ENCODE results near the gene WWOX. TPM values are rescaled to one million over a fixed set of nuclear protein-coding genes. Genes with fewer than 3 reads are reported as not detected.

WWOX gene
- total RNA-seq, 4 donors from 2014 or later, result 135 to 209 (median 159) TPM

DNA sequence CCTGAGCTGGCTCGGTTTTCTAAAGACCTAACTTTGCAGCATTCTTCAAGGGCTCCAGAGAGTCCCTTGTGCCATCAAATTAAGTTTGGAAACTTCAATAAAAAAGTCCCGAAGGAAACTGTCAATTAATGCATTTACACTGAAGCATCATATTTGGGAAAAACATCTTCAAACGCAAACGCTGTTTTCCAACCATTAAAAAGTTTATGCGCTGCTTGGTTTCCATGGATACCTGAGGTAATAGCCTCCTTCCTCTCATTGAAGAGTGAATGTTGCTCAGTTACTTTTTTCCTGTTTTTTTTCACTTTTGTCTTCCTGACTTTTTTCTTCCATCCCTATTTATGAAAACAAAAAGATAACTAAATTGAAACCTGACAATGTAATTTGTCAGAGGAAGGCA lies 1102.0 kb downstream of the WWOX start:
- 67 to 70% methylated on average over 5 of the region's 5 CpGs for WGBS, 2 donors
- intact Hi-C loops (cut with DNase I), result no loop called here
- H3K9me3 ChIP-seq, result no peaks in the 10 kb centered on the region
- H3K27me3 ChIP-seq, result no peaks in the 10 kb centered on the region
- no peak overlapping the region for H3K27ac ChIP-seq
- no peak for DNase-seq
- TF ChIP-seq, protein P1, sequence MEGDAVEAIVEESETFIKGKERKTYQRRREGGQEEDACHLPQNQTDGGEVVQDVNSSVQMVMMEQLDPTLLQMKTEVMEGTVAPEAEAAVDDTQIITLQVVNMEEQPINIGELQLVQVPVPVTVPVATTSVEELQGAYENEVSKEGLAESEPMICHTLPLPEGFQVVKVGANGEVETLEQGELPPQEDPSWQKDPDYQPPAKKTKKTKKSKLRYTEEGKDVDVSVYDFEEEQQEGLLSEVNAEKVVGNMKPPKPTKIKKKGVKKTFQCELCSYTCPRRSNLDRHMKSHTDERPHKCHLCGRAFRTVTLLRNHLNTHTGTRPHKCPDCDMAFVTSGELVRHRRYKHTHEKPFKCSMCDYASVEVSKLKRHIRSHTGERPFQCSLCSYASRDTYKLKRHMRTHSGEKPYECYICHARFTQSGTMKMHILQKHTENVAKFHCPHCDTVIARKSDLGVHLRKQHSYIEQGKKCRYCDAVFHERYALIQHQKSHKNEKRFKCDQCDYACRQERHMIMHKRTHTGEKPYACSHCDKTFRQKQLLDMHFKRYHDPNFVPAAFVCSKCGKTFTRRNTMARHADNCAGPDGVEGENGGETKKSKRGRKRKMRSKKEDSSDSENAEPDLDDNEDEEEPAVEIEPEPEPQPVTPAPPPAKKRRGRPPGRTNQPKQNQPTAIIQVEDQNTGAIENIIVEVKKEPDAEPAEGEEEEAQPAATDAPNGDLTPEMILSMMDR (IDR thresholded peaks at IDR 0.05), result no peak
- TF ChIP-seq POLR2A (IDR thresholded peaks at IDR 0.05), result no peak
- no peaks in the 10 kb centered on the region for H3K4me1 ChIP-seq
- H3K4me3 ChIP-seq (replicated peaks in 1 of 3), result no peak overlapping the region
- H3K36me3 ChIP-seq, result no peaks in the 10 kb centered on the region

- DNase-seq, result no peak
- H3K9me3 ChIP-seq, result no peaks in the 10 kb centered on the region
- TF ChIP-seq POLR2A (IDR thresholded peaks at IDR 0.05), result no peak
- TF ChIP-seq, protein P1 (IDR thresholded peaks at IDR 0.05), result no peak
- H3K27ac ChIP-seq, result no peak overlapping the region
- H3K4me3 ChIP-seq (replicated peaks in 1 of 3), result no peak overlapping the region
- no peaks in the 10 kb centered on the region for H3K4me1 ChIP-seq
- 90 to 95% methylated on average over 8 of the region's 8 CpGs for WGBS, 2 donors
- H3K36me3 ChIP-seq, result no peaks in the 10 kb centered on the region
- intact Hi-C loops (cut with DNase I), result no loop called here
- no peaks in the 10 kb centered on the region for H3K27me3 ChIP-seq
Measured at GRCh38 chr16:79202977-79203376, 1103.5 kb downstream of the WWOX start.

- DNase-seq, result no peak
- no peaks in the 10 kb centered on the region for H3K27me3 ChIP-seq
- no peak overlapping the region for H3K27ac ChIP-seq
- H3K4me3 ChIP-seq (replicated peaks in 1 of 3), result no peak overlapping the region
- intact Hi-C loops (cut with DNase I), result no loop called here
- H3K9me3 ChIP-seq, result no peaks in the 10 kb centered on the region
- no peaks in the 10 kb centered on the region for H3K36me3 ChIP-seq
- 82 to 96% methylated on average over 8 of the region's 8 CpGs for WGBS, 2 donors
- H3K4me1 ChIP-seq, result no peaks in the 10 kb centered on the region
- TF ChIP-seq, protein P1 (IDR thresholded peaks at IDR 0.05), result no peak
- no peak for TF ChIP-seq POLR2A (IDR thresholded peaks at IDR 0.05)
Measured at GRCh38 chr16:79204486-79204885, 1105.0 kb downstream of the WWOX start.

DNA sequence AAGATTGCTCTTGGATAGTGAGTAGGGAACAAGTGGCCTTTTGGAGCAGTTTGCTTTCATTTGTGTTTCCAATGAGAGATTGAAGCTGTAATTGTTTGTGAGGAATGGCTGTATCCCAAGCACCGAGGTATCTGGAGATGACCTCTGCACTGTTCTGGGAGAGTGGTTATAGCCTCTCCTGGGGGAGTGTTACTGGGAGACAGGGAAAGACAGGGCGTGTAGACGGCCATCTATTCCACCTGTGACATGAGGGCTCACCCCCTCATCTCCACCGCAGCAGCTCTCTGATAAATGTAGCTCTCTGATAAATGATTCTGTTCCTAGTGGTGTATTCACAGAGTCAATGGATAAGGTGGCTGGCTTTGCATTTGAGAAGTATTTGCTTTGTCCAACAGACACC lies 1107.4 kb downstream of the WWOX start:
- H3K27me3 ChIP-seq, result no peaks in the 10 kb centered on the region
- H3K36me3 ChIP-seq, result no peaks in the 10 kb centered on the region
- H3K9me3 ChIP-seq, result no peaks in the 10 kb centered on the region
- intact Hi-C loops (cut with DNase I), result no loop called here
- no peaks in the 10 kb centered on the region for H3K4me1 ChIP-seq
- WGBS, 2 donors, result 89 to 97% methylated on average over 4 of the region's 4 CpGs
- no peak overlapping the region for H3K4me3 ChIP-seq (replicated peaks in 1 of 3)
- H3K27ac ChIP-seq, result no peak overlapping the region
- TF ChIP-seq, protein P1 (IDR thresholded peaks at IDR 0.05), result no peak
- no peak for TF ChIP-seq POLR2A (IDR thresholded peaks at IDR 0.05)
- DNase-seq, result no peak

GRCh38 chr16:79209308-79209707 lies 1109.9 kb downstream of the WWOX start:
- DNase-seq, result no peak
- H3K27me3 ChIP-seq, result no peaks in the 10 kb centered on the region
- TF ChIP-seq POLR2A (IDR thresholded peaks at IDR 0.05), result no peak
- TF ChIP-seq, protein P1 (IDR thresholded peaks at IDR 0.05), result no peak
- H3K4me1 ChIP-seq, result no peaks in the 10 kb centered on the region
- no peak overlapping the region for H3K4me3 ChIP-seq (replicated peaks in 1 of 3)
- no peak overlapping the region for H3K27ac ChIP-seq
- WGBS, 2 donors, result 74 to 83% methylated on average over 7 of the region's 7 CpGs
- H3K36me3 ChIP-seq, result no peaks in the 10 kb centered on the region
- intact Hi-C loops (cut with DNase I), result no loop called here
- no peaks in the 10 kb centered on the region for H3K9me3 ChIP-seq

Measured in thyroid gland (tissue), 4 donors.